Omental fat pad (tissue), 4 donors: ENCODE results near the gene POLR1F. TPM values are rescaled to one million over a fixed set of nuclear protein-coding genes. Genes with fewer than 3 reads are reported as not detected.
"Not testable (repeated sequence)": the region's sequence is repeated elsewhere in the genome, so short reads cannot be mapped to it uniquely, and the experiment has no call there.

Source experiments
- ATAC-seq: fragments of 150-250 bp; one replicate; pipeline ENCODE4 v1.9.1; 2016; ENCODE audit warnings: mild to moderate bottlenecking, moderate library complexity; ENCODE audit not compliant: low FRiP score
- DNase-seq: peaks from one replicate; pipeline ENCODE4 v3.0.0-alpha.2; 2019; ENCODE audit warnings: low spot score
- CTCF ChIP-seq, 3 donors: fragments of 450-650 bp; IDR thresholded peaks; one replicate each; pipeline ENCODE4 v1.5.1; 2016 to 2017; ENCODE audit warnings: antibody characterized with exemption in 3 of 3, mild to moderate bottlenecking in 3 of 3, moderate library complexity in 2 of 3
- total RNA-seq, 4 donors: library from RNA; depleted of rRNA; stranded (reverse); fragments of >200 nt; gene quantifications; one replicate each; pipeline ENCODE4 v1.1.0, GENCODE V29; 2016

The POLR1F gene
- total RNA-seq, 4 donors from 2014 or later: 9.6 to 28.5 (median 11.9) TPM

- DNase-seq (no peak), ATAC-seq (no peak)
- TF ChIP-seq CTCF (IDR thresholded peaks at IDR 0.05): no peak
Observed at GRCh38 chr7:19701471-19701870, 7.4 kb downstream of the POLR1F start.

GRCh38 chr7:19700936-19701335 lies 7.9 kb downstream of the POLR1F start:
- DNase-seq: no peak
- ATAC-seq: no peak
- TF ChIP-seq CTCF (IDR thresholded peaks at IDR 0.05): no peak

GRCh38 chr7:19698331-19698730 lies 10.5 kb downstream of the POLR1F start:
- ATAC-seq (no peak), DNase-seq (no peak)
- TF ChIP-seq CTCF (IDR thresholded peaks at IDR 0.05): no peak

- TF ChIP-seq CTCF (IDR thresholded peaks at IDR 0.05): no peak
- no peak for ATAC-seq
Observed at GRCh38 chr7:19696926-19697325, 11.9 kb downstream of the POLR1F start.

GRCh38 chr7:19692111-19692828 lies 16.6 kb downstream of the POLR1F start:
- no peak for TF ChIP-seq CTCF (IDR thresholded peaks at IDR 0.05)
- ATAC-seq (no peak), DNase-seq (no peak)

More at GRCh38 chr7:19696926-19697325, 11.9 kb downstream of the POLR1F start:
- no peak for DNase-seq

- ATAC-seq: no peak
- TF ChIP-seq CTCF (IDR thresholded peaks at IDR 0.05): no peak
Observed at GRCh38 chr7:19690736-19691135, 18.1 kb downstream of the POLR1F start.

GRCh38 chr7:19689130-19689529 lies 19.7 kb downstream of the POLR1F start:
- not testable (repeated sequence) for DNase-seq, ATAC-seq

More at GRCh38 chr7:19690736-19691135, 18.1 kb downstream of the POLR1F start:
- no peak for DNase-seq
